ENCODE results near the gene NR6A1.

NR6A1 gene

GRCh38 chr9:124696101-124696500, 75.0 kb downstream of the NR6A1 start:
- no peak overlapping the region for H3K27ac ChIP-seq
- no peak for TF ChIP-seq ZFX (IDR thresholded peaks at IDR 0.05; ENCODE audit: borderline replicate concordance)

DNA sequence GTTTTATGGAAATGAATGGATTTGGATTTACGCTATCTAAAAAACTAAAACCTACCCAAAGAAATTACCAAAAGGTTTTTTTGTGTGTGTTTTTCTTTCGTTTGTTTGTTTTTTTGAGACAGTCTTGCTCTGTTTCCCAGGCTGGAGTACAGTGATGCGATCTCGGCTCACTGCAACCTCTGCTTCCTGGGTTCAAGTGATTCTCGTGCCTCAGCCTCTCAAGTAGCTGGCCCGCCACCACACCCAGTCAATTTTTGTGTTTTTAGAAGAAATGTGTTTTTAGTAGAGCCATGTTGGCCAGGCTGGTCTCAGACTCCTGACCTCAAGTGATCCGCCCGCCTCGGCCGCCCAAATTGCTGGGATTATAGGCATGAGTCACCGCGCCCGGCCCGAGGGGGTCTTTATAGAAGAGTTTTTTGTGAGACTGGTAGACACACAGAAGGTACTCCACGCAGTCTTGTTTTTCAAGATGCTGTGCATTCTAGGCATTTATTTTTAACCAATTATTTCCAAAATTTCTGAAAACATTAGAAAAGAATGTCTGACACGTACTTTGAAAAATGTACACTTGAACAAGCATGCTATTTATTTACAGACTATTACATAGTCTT, 75.7 kb downstream of the NR6A1 start:
- H3K27ac ChIP-seq, result no peak overlapping the region
- TF ChIP-seq ZFX (IDR thresholded peaks at IDR 0.05; ENCODE audit: borderline replicate concordance) (no peak), CTCF (IDR thresholded peaks at IDR 0.05) (no peak)

GRCh38 chr9:124694414-124695279, 76.5 kb downstream of the NR6A1 start:
- TF ChIP-seq ZFX (IDR thresholded peaks at IDR 0.05; ENCODE audit: borderline replicate concordance), result no peak
- TF ChIP-seq CTCF (IDR thresholded peaks at IDR 0.05), result no peak
- no peak overlapping the region for H3K27ac ChIP-seq

DNA sequence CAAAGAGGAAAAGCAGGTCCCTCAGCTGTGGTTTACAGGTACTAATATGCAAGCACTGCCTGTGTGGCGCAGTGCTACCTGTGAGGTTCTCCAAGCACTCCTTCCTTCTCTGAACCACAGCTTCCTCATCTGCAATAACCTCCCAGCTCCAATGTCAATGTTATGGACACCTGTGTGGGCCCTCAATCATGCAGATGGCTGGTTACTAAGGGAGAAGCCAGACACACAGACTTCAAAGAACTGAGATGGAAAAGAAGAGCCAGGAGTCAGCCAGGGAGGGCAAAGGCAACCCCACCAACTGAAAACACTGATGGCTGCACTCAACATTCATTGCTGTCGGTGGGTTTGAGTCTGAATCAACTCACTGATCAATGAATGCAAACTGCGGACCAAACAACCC, 77.7 kb downstream of the NR6A1 start:
- H3K27ac ChIP-seq, result no peak overlapping the region
- no peak for TF ChIP-seq CTCF (IDR thresholded peaks at IDR 0.05)
- no peak for TF ChIP-seq ZFX (IDR thresholded peaks at IDR 0.05; ENCODE audit: borderline replicate concordance)

GRCh38 chr9:124688238-124688904, 82.7 kb downstream of the NR6A1 start:
- no peak for TF ChIP-seq CTCF (IDR thresholded peaks at IDR 0.05)
- no peak for TF ChIP-seq ZFX (IDR thresholded peaks at IDR 0.05; ENCODE audit: borderline replicate concordance)
- no peak overlapping the region for H3K27ac ChIP-seq

DNA sequence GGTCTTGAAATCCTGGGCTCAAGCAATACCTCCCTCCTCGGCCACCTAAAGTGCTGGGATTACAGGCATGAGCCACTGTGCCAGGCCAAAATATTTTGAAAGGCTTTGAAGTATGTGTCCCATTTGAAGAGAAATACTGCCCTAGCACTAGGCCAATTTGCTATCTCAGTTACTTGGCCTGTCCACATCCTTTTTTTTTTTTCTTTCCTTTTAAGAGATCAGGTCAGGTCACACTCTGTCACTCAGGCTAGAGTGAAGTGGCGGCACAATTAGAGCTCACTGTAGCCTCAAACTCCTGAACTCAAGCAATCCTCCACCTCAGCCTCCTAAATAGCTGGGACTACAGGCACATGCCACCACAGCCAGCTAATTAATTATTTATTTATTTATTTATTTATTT, 84.2 kb downstream of the NR6A1 start:
- TF ChIP-seq CTCF (IDR thresholded peaks at IDR 0.05) (no peak), ZFX (IDR thresholded peaks at IDR 0.05; ENCODE audit: borderline replicate concordance) (no peak)
- H3K27ac ChIP-seq, result no peak overlapping the region

DNA sequence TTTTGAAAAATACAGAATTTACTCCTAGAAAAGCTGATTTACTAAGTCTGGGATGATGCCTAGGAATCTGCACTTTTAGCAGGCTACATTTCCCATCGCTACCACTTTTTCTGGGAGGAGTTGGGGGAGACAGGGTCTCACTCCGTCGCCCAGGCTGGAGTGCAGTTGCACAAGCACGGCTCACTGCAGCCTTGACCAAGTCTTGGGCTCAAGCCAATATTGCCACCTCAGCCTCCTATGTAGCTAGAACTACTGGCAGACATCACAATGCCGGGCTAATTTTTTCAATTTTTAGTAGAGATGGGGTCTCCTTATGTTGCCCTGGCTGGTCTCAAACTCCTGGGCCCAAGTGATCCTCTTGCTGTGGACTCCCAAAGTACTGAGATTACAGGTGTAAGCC, 85.9 kb downstream of the NR6A1 start:
- no peak overlapping the region for H3K27ac ChIP-seq
- no peak for TF ChIP-seq CTCF (IDR thresholded peaks at IDR 0.05)
- TF ChIP-seq ZFX (IDR thresholded peaks at IDR 0.05; ENCODE audit: borderline replicate concordance), result no peak

Data from 22Rv1 (cell line).